Tibial artery (tissue), 4 donors: ENCODE data around the gene OR2AG2.

Source experiments
- DNase-seq, 2 donors: peaks; one replicate each; pipeline ENCODE4 v3.0.0-alpha.2; 2019
- H3K27ac ChIP-seq, 2 donors: fragments of 200-600 bp; sonication (generic) in 1 of 2; 1 replicate in 1 of 2; 2 replicates in 1 of 2; pipeline ENCODE4 v1.5.1; 2018 to 2019; ENCODE audit warnings: mild to moderate bottlenecking in 1 of 2
- H3K27me3 ChIP-seq, 2 donors: fragments of 200-600 bp; sonication (generic) in 1 of 2; one replicate each; pipeline versions ENCODE4 v1.5.1 to v1.6.0; 2016 to 2019
- H3K36me3 ChIP-seq, 3 donors: fragments of 200-600 bp; sonication (generic) in 2 of 3; one replicate each; pipeline ENCODE4 v1.5.1; 2016 to 2019; ENCODE audit warnings: mild to moderate bottlenecking in 2 of 3
- H3K4me1 ChIP-seq, 4 donors: fragments of 200-600 bp; sonication (generic) in 2 of 4; 1 replicate in 3 of 4; 2 replicates in 1 of 4; pipeline ENCODE4 v1.5.1; 2016 to 2019
- H3K4me3 ChIP-seq, 2 donors: fragments of 200-600 bp; sonication (generic) in 1 of 2; 1 replicate in 1 of 2; 2 replicates in 1 of 2; pipeline ENCODE4 v1.5.1; 2018 to 2019; ENCODE audit warnings: mild to moderate bottlenecking in 2 of 2
- H3K9me3 ChIP-seq, 3 donors: fragments of 200-600 bp; sonication (generic) in 1 of 3; one replicate each; pipeline ENCODE4 v1.5.1; 2016 to 2019
- CTCF ChIP-seq, 2 experiments: fragments of 200-600 bp in 1 of 2; fragments of 450-650 bp in 1 of 2; IDR thresholded peaks; one replicate each; pipeline ENCODE4 v1.5.1; 2017 to 2019; ENCODE audit warnings: antibody characterized with exemption in 2 of 2, mild to moderate bottlenecking in 1 of 2, moderate library complexity in 1 of 2
- intact Hi-C: fragments of 100-400 bp; cut with DNase I; formaldehyde crosslinking; loops from one replicate; pipeline ENCODE4 v1.15.0; 2023; ENCODE audit warnings: low total_unique reads

Gene OR2AG2

GRCh38 chr11:6799402-6799801, 27.6 kb upstream of the OR2AG2 start, which contains the start of gene OR6A2:
TSS of gene OR6A2 (minus strand) at chr11:6799689. CDS start at chr11:6795708, 3,981 bp downstream.
- no peaks in the 10 kb centered on the region for H3K4me1 ChIP-seq
- H3K27me3 ChIP-seq, result no peaks in the 10 kb centered on the region
- DNase-seq, result no peak
- no peak for TF ChIP-seq CTCF (IDR thresholded peaks at IDR 0.05)
- H3K27ac ChIP-seq, result no peak within 1 kb of the TSS
- intact Hi-C loops, result no loop called here
- no peak within 1 kb of the TSS for H3K4me3 ChIP-seq
- H3K36me3 ChIP-seq, result no peaks in the 10 kb centered on the region
- peaks cover 0 to 9% (median 0%) of the 10 kb centered on the region in 3 donors for H3K9me3 ChIP-seq

GRCh38 chr11:6794639-6795038, 22.9 kb upstream of the OR2AG2 start:
- H3K4me1 ChIP-seq, result no peaks in the 10 kb centered on the region
- no peaks in the 10 kb centered on the region for H3K27me3 ChIP-seq
- no peak overlapping the region for H3K4me3 ChIP-seq
- no peak for TF ChIP-seq CTCF (IDR thresholded peaks at IDR 0.05)
- no peak for DNase-seq
- H3K27ac ChIP-seq, result no peak overlapping the region
- no peaks in the 10 kb centered on the region for H3K9me3 ChIP-seq
- no peaks in the 10 kb centered on the region for H3K36me3 ChIP-seq
- intact Hi-C loops, result no loop called here

- Histone ChIP-seq H3K4me3 (no peak overlapping the region), H3K4me1 (no peaks in the 10 kb centered on the region), H3K36me3 (no peaks in the 10 kb centered on the region), H3K27ac (no peak overlapping the region), H3K27me3 (no peaks in the 10 kb centered on the region), H3K9me3 (no peaks in the 10 kb centered on the region)
- DNase-seq, result no peak
- intact Hi-C loops, result no loop called here
- TF ChIP-seq CTCF (IDR thresholded peaks at IDR 0.05), result no peak
Observed at GRCh38 chr11:6790546-6790945, 18.8 kb upstream of the OR2AG2 start.

GRCh38 chr11:6782720-6783119, 10.9 kb upstream of the OR2AG2 start, which contains the start of gene OR2AG1:
TSS of gene OR2AG1 (plus strand) at chr11:6783020. CDS start at chr11:6785038, 2,018 bp downstream.
- Histone ChIP-seq H3K4me3 (no peak within 1 kb of the TSS), H3K9me3 (no peaks in the 10 kb centered on the region), H3K36me3 (no peaks in the 10 kb centered on the region), H3K4me1 (no peaks in the 10 kb centered on the region), H3K27ac (no peak within 1 kb of the TSS), H3K27me3 (no peaks in the 10 kb centered on the region)
- no peak for DNase-seq
- intact Hi-C loops, result no loop called here
- no peak for TF ChIP-seq CTCF (IDR thresholded peaks at IDR 0.05)

GRCh38 chr11:6780829-6781228, 9.1 kb upstream of the OR2AG2 start:
- intact Hi-C loops, result no loop called here

More at GRCh38 chr11:6780829-6781228, 9.1 kb upstream of the OR2AG2 start:
- H3K9me3 ChIP-seq, result no peaks in the 10 kb centered on the region
- H3K4me3 ChIP-seq, result no peak overlapping the region
- no peak overlapping the region for H3K27ac ChIP-seq
- DNase-seq, result no peak
- H3K36me3 ChIP-seq, result no peaks in the 10 kb centered on the region
- TF ChIP-seq CTCF (IDR thresholded peaks at IDR 0.05), result no peak
- no peaks in the 10 kb centered on the region for H3K4me1 ChIP-seq
- no peaks in the 10 kb centered on the region for H3K27me3 ChIP-seq
